HepG2 (cell line): Measurements from ENCODE around the gene KIAA0232. TPM values are rescaled to one million over a fixed set of nuclear protein-coding genes. Genes with fewer than 3 reads are reported as not detected.
A peak's percentile ranks its signal among the peaks of the same experiment; 100 is the strongest.

Experiments
- ATAC-seq: fragments of 200-7000 bp; cut with Tn5 transposase; 3 replicates; pipeline ENCODE4 v1.9.1; 2020; ENCODE audit warnings: mild to moderate bottlenecking, moderate library complexity
- BruUV-seq: library from RNA; stranded (reverse); fragments of 400-500 nt; replicated peaks from 2 replicates; lab custom pipeline; 2021; lab: Mats Ljungman, UMichigan
- CTCF ChIA-PET: fragments of 300-600 bp; formaldehyde crosslinking; extraction: SDS; loops from one replicate; lab custom pipeline; 2021; ENCODE audit warnings: low total read pairs, inconsistent platforms, low intra/inter-chr PET ratio; lab: Yijun Ruan, JAX
- POLR2A ChIA-PET: fragments of 350-600 bp; sonication (Branson Sonifier 250); formaldehyde crosslinking; loops from one replicate; lab custom pipeline; 2020; ENCODE audit warnings: antibody characterized with exemption, inconsistent platforms; lab: Yijun Ruan, JAX
- DNase-seq: peaks from one replicate; pipeline ENCODE4 v3.0.0-alpha.2; 2015; ENCODE audit warnings: low spot score
- FAIRE-seq: peaks from 3 replicates; lab custom pipeline; 2011; peaks lifted over from hg19 to GRCh38; lab: Jason Lieb, UNC
- H2AFZ ChIP-seq: one replicate; pipeline ENCODE4 v1.6.1; 2011; ENCODE audit warnings: low read length, inconsistent platforms
- H3K27ac ChIP-seq: fragments of 300-600 bp; 3 replicates; pipeline ENCODE4 v1.8.0; 2011; ENCODE audit warnings: mixed run types, mild to moderate bottlenecking, mixed read lengths, low read length, inconsistent platforms; ENCODE audit not compliant: insufficient read depth; ENCODE audit errors: extremely low read length
- H3K27me3 ChIP-seq, 2 experiments: fragments of 200-600 bp in 1 of 2; 2 replicates in 1 of 2; 3 replicates in 1 of 2; pipeline versions ENCODE4 v1.6.0 to v1.8.0; 2011; ENCODE audit warnings: low read length in 2 of 2, mild to moderate bottlenecking in 2 of 2, moderate library complexity in 2 of 2, inconsistent platforms in 1 of 2; ENCODE audit not compliant: insufficient read depth in 2 of 2, control insufficient read depth in 1 of 2
- H3K36me3 ChIP-seq, 2 experiments: fragments of 200-600 bp in 1 of 2; replicated peaks in 1 of 2; 2 replicates in 1 of 2; 3 replicates in 1 of 2; pipeline versions ENCODE4 v1.5.1 to v1.8.0; 2011; ENCODE audit warnings: low read length in 2 of 2, inconsistent platforms in 1 of 2; ENCODE audit not compliant: insufficient read depth in 2 of 2, control insufficient read depth in 1 of 2
- H3K4me1 ChIP-seq: 2 replicates; pipeline ENCODE4 v1.5.1; 2012; ENCODE audit warnings: low read length, inconsistent platforms; ENCODE audit not compliant: insufficient read depth
- H3K4me2 ChIP-seq: 2 replicates; pipeline ENCODE4 v1.6.0; 2011; ENCODE audit warnings: low read depth, low read length, inconsistent platforms
- H3K4me3 ChIP-seq, 3 experiments: fragments of 200-600 bp in 1 of 3; sonication (generic), shearing (Covaris generic) in 1 of 3; replicated peaks in 1 of 3; 2 replicates each; pipeline ENCODE4 v1.5.1; 2011 to 2016; ENCODE audit warnings: low read length in 3 of 3, inconsistent platforms in 2 of 3, low read depth in 2 of 3, mild to moderate bottlenecking in 2 of 3, control low read depth in 1 of 3, mixed read lengths in 1 of 3; ENCODE audit not compliant: insufficient read depth in 1 of 3
- H3K79me2 ChIP-seq: one replicate; pipeline ENCODE4 v1.6.1; 2011; ENCODE audit warnings: low read length, inconsistent platforms; ENCODE audit not compliant: insufficient read depth
- H3K9ac ChIP-seq: 2 replicates; pipeline ENCODE4 v1.6.0; 2011; ENCODE audit warnings: mild to moderate bottlenecking, low read depth, low read length, inconsistent platforms; ENCODE audit not compliant: insufficient read depth
- H3K9me3 ChIP-seq: 2 replicates; pipeline ENCODE4 v1.5.1; 2012; ENCODE audit warnings: mild to moderate bottlenecking, low read length
- H4K20me1 ChIP-seq: 2 replicates; pipeline ENCODE4 v1.6.0; 2011; ENCODE audit warnings: inconsistent platforms, mild to moderate bottlenecking, low read length, moderate library complexity; ENCODE audit not compliant: insufficient read depth
- AGO2 ChIP-seq: fragments of 200-400 bp; formaldehyde crosslinking; optimal IDR thresholded peaks from 2 replicates; pipeline ENCODE3; 2017; ENCODE audit warnings: mild to moderate bottlenecking, low read depth, low read length, moderate library complexity
- DPF2 ChIP-seq: sonication (generic); formaldehyde crosslinking; IDR thresholded peaks from 2 replicates; pipeline ENCODE4 v1.4.0; 2020; ENCODE audit warnings: mild to moderate bottlenecking, low read depth, missing genetic modification reagents, borderline replicate concordance
- DR1 ChIP-seq: sonication (generic); formaldehyde crosslinking; IDR thresholded peaks from 2 replicates; pipeline ENCODE4 v1.8.0; 2021; ENCODE audit warnings: mild to moderate bottlenecking, missing genetic modification reagents, inconsistent platforms
- FOSL2 ChIP-seq: sonication (generic); formaldehyde crosslinking; IDR thresholded peaks from 2 replicates; pipeline ENCODE4 v1.4.0; 2020; ENCODE audit warnings: missing genetic modification reagents
- FOXJ3 ChIP-seq: sonication (generic); formaldehyde crosslinking; IDR thresholded peaks from 2 replicates; pipeline ENCODE4 v1.4.0; 2020; ENCODE audit warnings: missing genetic modification reagents, mild to moderate bottlenecking, borderline replicate concordance
- FOXK2 ChIP-seq: fragments of 450-650 bp; IDR thresholded peaks from 2 replicates; pipeline ENCODE4 v1.6.1; 2016
- GFI1 ChIP-seq: sonication (generic); formaldehyde crosslinking; IDR thresholded peaks from 2 replicates; pipeline ENCODE4 v1.5.0; 2020; ENCODE audit warnings: missing genetic modification reagents, mild to moderate bottlenecking, borderline replicate concordance
- KLF11 ChIP-seq: IDR thresholded peaks from 2 replicates; pipeline ENCODE4 v1.6.1; 2016; ENCODE audit warnings: missing compliant biosample characterization
- KLF13 ChIP-seq: sonication (generic); formaldehyde crosslinking; IDR thresholded peaks from 2 replicates; pipeline ENCODE4 v1.4.0; 2020; ENCODE audit warnings: mild to moderate bottlenecking, missing genetic modification reagents
- MYNN ChIP-seq: sonication (generic); formaldehyde crosslinking; IDR thresholded peaks from 2 replicates; pipeline ENCODE4 v1.4.0; 2020; ENCODE audit warnings: mild to moderate bottlenecking, low read depth, missing genetic modification reagents
- YEATS2 ChIP-seq: sonication (generic); formaldehyde crosslinking; IDR thresholded peaks from 2 replicates; pipeline ENCODE4 v1.4.0; 2020; ENCODE audit warnings: missing genetic modification reagents, borderline replicate concordance
- ZFP37 ChIP-seq: sonication (generic); formaldehyde crosslinking; IDR thresholded peaks from 2 replicates; pipeline ENCODE4 v1.4.0; 2020; ENCODE audit warnings: missing genetic modification reagents, borderline replicate concordance
- ZNF225 ChIP-seq: sonication (generic); formaldehyde crosslinking; IDR thresholded peaks from 2 replicates; pipeline ENCODE4 v1.4.0; 2020; ENCODE audit warnings: mild to moderate bottlenecking, missing genetic modification reagents
- ZNF230 ChIP-seq: sonication (generic); formaldehyde crosslinking; IDR thresholded peaks from 2 replicates; pipeline ENCODE4 v1.4.0; 2020; ENCODE audit warnings: mild to moderate bottlenecking, missing genetic modification reagents
- ZNF556 ChIP-seq: sonication (generic); formaldehyde crosslinking; IDR thresholded peaks from 2 replicates; pipeline ENCODE4 v1.4.0; 2020; ENCODE audit warnings: mild to moderate bottlenecking, missing genetic modification reagents, borderline replicate concordance
- ZNF629 ChIP-seq: sonication (generic); formaldehyde crosslinking; conservative IDR thresholded peaks from 2 replicates; pipeline ENCODE4 v1.5.0; 2020; ENCODE audit warnings: missing genetic modification reagents
- ZNF7 ChIP-seq: IDR thresholded peaks from 2 replicates; pipeline ENCODE4 v1.6.1; 2016; ENCODE audit warnings: missing biosample characterization, missing genetic modification reagents
- ZNF768 ChIP-seq: sonication (generic); formaldehyde crosslinking; IDR thresholded peaks from 2 replicates; pipeline ENCODE4 v1.4.0; 2020; ENCODE audit warnings: missing genetic modification reagents
- ZNF772 ChIP-seq: sonication (generic); formaldehyde crosslinking; IDR thresholded peaks from 2 replicates; pipeline ENCODE4 v1.5.0; 2020; ENCODE audit warnings: mild to moderate bottlenecking, missing genetic modification reagents
- ZNF782 ChIP-seq: sonication (generic); formaldehyde crosslinking; IDR thresholded peaks from 2 replicates; pipeline ENCODE4 v1.4.0; 2020; ENCODE audit warnings: missing genetic modification reagents, mild to moderate bottlenecking, borderline replicate concordance
- ZNF883 ChIP-seq: sonication (generic); formaldehyde crosslinking; IDR thresholded peaks from 2 replicates; pipeline ENCODE4 v1.5.1; 2020; ENCODE audit warnings: mild to moderate bottlenecking, missing genetic modification reagents; ENCODE audit errors: not compliant biosample characterization
- WGBS: methylation state at CpG from one replicate; pipeline ENCODE4 v1.1.6; 2017; ENCODE audit warnings: low lambda C conversion rate; 5-methylcytosine and 5-hydroxymethylcytosine counted together
- in situ Hi-C: cut with HindIII; loops from 2 replicates; pipeline ENCODE4 v1.10.0; 2017; ENCODE audit warnings: low pct_unique_long_range_greater_than_20kb; ENCODE audit not compliant: extremely low pct_ligation_motif_present
- intact Hi-C: fragments of 100-400 bp; cut with micrococcal nuclease; formaldehyde crosslinking; loops from one replicate; pipeline ENCODE4 v1.10.0; 2022; ENCODE audit not compliant: unreplicated experiment
- polyA plus RNA-seq, 8 experiments: library from polyadenylated mRNA; depleted of rRNA in 3 of 8; stranded (reverse) in 7 of 8; unstranded in 1 of 8; fragments of >200 nt; fragmentation: Illumina TruSeq in 4 of 8; extraction: Trizol in 4 of 8; gene quantifications; 2 replicates each; pipeline versions ENCODE4 v1.2.1 to v1.2.3, GENCODE V29; 2011 to 2016; ENCODE audit warnings: low read depth in 4 of 8, missing spikeins in 1 of 8, mixed read lengths in 1 of 8; ENCODE audit not compliant: insufficient read depth in 1 of 8
- total RNA-seq, 5 experiments: library from RNA; depleted of rRNA; stranded (reverse); fragments of >200 nt; fragmentation: Illumina TruSeq; extraction: Trizol; gene quantifications; 2 replicates each; pipeline ENCODE4 v1.2.3, GENCODE V29; 2016; ENCODE audit warnings: low read depth in 1 of 5
- TF ChIP-seq, protein P1 (sequence below): sonication (generic); formaldehyde crosslinking; IDR thresholded peaks from 2 replicates; pipeline ENCODE4 v1.5.1; 2020; ENCODE audit warnings: missing genetic modification reagents, mild to moderate bottlenecking, borderline replicate concordance
- TF ChIP-seq, protein P2 (sequence below): sonication (generic); formaldehyde crosslinking; IDR thresholded peaks from 2 replicates; pipeline ENCODE4 v1.5.1; 2020; ENCODE audit warnings: missing genetic modification reagents, mild to moderate bottlenecking, borderline replicate concordance

Gene KIAA0232
- total and polyA plus RNA-seq, 2 of the 13 experiments (the other 11 are each of a cell fraction or from before 2014, with no cell fraction given): 7.8 to 17.1 TPM

DNA sequence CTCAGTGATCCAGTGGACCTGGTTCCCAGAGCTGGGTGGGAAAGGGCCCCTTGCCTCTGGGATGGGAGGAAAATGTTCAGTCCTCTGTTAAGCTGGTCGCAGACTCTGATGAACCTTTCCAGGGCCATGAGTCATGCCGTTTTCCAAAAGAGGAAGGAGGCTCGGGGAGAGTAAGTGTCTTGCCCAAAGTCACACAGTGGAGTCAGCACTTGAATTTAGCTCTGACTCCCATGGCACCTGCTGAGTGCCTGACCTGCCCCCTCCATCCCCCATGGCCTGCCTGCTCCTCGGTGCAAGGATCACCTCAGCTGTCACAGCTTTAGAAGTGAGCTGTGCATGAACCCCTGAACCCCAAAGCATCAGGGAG is 14.0 kb upstream of the KIAA0232 start (continued):
- TF ChIP-seq AGO2: no peak
- TF ChIP-seq ZNF7 (CRISPR knock-in tag): peak; percentile 84
- TF ChIP-seq FOXJ3 (CRISPR knock-in tag): no peak
- TF ChIP-seq FOXK2: no peak
- TF ChIP-seq MYNN (CRISPR knock-in tag): no peak
- TF ChIP-seq YEATS2 (CRISPR knock-in tag): no peak
- TF ChIP-seq ZNF230: no peak
- TF ChIP-seq, all 625 proteins: peak for 5

DNA sequence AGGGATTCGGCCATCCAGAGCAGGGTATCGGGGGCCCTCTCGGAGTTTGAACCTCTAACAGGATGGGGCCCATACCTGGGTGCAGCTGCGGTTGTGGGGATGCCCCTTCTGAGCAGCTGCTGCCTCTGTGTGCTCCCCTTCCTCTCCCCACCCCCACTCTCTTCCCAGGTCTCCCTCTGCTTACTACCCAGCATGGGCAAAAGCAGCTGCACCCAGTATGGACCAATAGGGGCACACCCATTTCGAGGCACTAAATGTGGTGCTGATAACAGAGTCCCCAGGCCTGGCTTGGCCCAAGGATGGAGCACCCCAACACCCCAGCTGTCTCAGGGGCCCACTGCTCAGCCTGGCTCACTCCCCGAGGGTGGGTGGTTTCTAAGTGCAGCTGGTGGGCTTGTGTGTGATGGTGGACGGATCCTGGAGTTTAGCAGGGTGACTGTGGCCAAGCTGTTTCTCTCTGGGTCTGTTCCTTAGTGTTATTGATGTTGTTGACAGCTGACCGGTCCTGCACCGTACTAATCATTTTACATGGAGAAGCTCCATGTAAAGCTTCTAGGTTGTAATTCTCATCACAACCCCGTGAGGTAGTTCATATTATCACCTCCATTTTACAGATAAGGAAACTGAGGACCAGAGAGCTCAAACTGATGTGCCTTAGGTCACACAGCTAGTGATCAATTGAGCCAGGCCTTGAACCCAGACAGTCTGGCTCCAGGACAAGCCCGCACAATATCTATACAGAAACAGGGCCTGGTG is 13.1 kb upstream of the KIAA0232 start:
- no peak for DNase-seq
- CTCF ChIA-PET: no interaction called here
- BruUV-seq: no TSS peak
- 0 out of 2 replicates have a peak, but pooled peaks have one; percentile 20 for TF ChIP-seq GFI1 (CRISPR knock-in tag)
- TF ChIP-seq DR1 (CRISPR knock-in tag): no peak
- TF ChIP-seq FOSL2: no peak
- no peak for TF ChIP-seq ZNF782 (CRISPR knock-in tag)
- no peak for TF ChIP-seq ZNF772 (CRISPR knock-in tag)
- TF ChIP-seq, protein P1, sequence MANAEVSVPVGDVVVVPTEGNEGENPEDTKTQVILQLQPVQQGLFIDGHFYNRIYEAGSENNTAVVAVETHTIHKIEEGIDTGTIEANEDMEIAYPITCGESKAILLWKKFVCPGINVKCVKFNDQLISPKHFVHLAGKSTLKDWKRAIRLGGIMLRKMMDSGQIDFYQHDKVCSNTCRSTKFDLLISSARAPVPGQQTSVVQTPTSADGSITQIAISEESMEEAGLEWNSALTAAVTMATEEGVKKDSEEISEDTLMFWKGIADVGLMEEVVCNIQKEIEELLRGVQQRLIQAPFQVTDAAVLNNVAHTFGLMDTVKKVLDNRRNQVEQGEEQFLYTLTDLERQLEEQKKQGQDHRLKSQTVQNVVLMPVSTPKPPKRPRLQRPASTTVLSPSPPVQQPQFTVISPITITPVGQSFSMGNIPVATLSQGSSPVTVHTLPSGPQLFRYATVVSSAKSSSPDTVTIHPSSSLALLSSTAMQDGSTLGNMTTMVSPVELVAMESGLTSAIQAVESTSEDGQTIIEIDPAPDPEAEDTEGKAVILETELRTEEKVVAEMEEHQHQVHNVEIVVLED: no peak
- no peak for TF ChIP-seq KLF11 (CRISPR knock-in tag)
- TF ChIP-seq ZNF629: peak; percentile 69
- TF ChIP-seq ZNF883 (CRISPR knock-in tag): no peak
- TF ChIP-seq KLF13 (CRISPR knock-in tag): no peak
- no peak for TF ChIP-seq ZNF556 (CRISPR knock-in tag)
- TF ChIP-seq, protein P2, sequence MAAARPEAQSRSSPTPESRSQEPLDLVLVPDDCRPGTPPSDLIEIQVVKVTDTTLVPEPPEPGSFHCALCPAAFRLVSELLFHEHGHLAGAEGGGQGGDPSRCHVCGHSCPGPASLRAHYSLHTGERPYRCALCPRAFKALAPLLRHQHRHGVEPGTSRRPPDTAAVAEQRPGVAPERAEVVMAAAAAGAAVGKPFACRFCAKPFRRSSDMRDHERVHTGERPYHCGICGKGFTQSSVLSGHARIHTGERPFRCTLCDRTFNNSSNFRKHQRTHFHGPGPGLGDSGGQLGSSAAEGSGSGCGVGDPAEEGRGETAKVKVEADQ (CRISPR knock-in tag): no peak
- TF ChIP-seq ZFP37: no peak
- peak; percentile 21; the same call in 1 of the 2 replicates for TF ChIP-seq ZNF768 (CRISPR knock-in tag)
- no peak for TF ChIP-seq ZNF225
- TF ChIP-seq DPF2 (CRISPR knock-in tag): no peak

More for the DNA sequence above, 13.1 kb upstream of the KIAA0232 start:
- peak overlapping the region; percentile 91; the same call in 1 of the 2 replicates for H3K4me2 ChIP-seq
- no peaks in the 10 kb centered on the region for H3K79me2 ChIP-seq
- WGBS: 36% methylated on average over 8 of the region's 11 CpGs
- POLR2A ChIA-PET: interaction anchor here (1.0 to 9.3 kb wide), 8 partner anchors 10 to 124 kb away, joined by 3 to 207 read pairs (median 19); partner anchors contain the start of gene MRFAP1L1
- no peak for FAIRE-seq
- no peak overlapping the region for H3K9ac ChIP-seq
- no peak overlapping the region for H2AFZ ChIP-seq
- no peaks in the 10 kb centered on the region for H4K20me1 ChIP-seq
- intact Hi-C loops (no loop called here), in situ Hi-C loops (no loop called here)
- H3K4me1 ChIP-seq: peaks cover 84% of the 10 kb centered on the region
- H3K9me3 ChIP-seq: no peaks in the 10 kb centered on the region
- H3K4me3 ChIP-seq: no peak overlapping the region
- no peak for ATAC-seq
- no peaks in the 10 kb centered on the region for H3K27me3 ChIP-seq
- no peaks in the 10 kb centered on the region for H3K36me3 ChIP-seq
- no peak overlapping the region for H3K27ac ChIP-seq
